Epidermal melanocyte (primary cell): Measurements from ENCODE around the gene ZBTB1.
A peak's percentile ranks its signal among the peaks of the same experiment; 100 is the strongest.
"Not testable (repeated sequence)": the region's sequence is repeated elsewhere in the genome, so short reads cannot be mapped to it uniquely, and the experiment has no call there.

Source experiments
- DNase-seq: peaks from one replicate; pipeline ENCODE4 v3.0.0; 2011; ENCODE audit warnings: low spot score; ENCODE audit not compliant: insufficient read length

Gene ZBTB1

DNA sequence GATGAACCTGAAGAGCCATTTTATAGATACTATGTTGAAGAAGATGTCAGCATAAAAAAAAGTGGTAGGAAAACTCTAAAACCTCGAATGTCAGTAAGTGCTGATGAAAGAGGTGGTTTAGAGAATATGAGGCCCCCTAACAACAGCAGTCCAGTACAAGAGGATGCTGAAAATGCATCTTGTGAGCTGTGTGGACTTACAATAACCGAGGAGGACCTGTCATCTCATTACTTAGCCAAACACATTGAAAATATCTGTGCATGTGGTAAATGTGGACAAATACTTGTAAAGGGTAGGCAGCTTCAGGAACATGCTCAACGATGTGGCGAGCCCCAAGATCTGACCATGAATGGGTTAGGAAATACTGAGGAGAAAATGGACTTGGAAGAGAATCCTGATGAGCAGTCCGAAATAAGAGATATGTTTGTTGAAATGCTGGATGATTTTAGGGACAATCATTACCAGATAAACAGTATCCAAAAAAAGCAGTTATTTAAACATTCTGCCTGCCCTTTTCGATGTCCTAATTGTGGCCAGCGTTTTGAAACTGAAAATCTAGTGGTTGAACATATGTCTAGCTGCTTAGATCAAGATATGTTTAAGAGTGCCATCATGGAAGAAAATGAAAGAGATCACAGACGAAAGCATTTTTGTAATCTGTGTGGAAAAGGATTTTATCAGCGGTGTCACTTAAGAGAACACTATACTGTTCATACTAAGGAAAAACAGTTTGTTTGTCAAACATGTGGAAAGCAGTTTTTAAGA is 18.2 kb downstream of the ZBTB1 start:
- no peak for DNase-seq

DNA sequence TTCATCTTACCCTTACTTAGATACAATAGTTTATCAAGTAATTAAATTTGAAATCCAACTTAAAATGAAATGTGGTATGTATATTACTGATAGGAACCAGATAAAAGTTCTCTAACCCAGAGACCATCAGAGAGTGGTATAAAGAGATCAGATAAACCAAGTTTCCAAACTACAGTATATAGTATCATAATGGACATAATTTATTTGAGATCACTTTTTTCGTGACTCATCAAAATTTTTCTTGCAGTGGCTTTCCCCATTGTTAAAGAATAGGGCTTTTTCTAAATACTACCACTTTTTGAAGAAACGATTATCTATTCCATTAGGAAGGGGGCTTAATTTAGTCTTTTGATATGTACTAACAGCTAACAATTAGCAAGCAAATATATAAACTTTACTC is 20.8 kb downstream of the ZBTB1 start:
- DNase-seq: no peak

GRCh38 chr14:64531567-64531966 is 27.0 kb downstream of the ZBTB1 start:
- no peak for DNase-seq

DNA sequence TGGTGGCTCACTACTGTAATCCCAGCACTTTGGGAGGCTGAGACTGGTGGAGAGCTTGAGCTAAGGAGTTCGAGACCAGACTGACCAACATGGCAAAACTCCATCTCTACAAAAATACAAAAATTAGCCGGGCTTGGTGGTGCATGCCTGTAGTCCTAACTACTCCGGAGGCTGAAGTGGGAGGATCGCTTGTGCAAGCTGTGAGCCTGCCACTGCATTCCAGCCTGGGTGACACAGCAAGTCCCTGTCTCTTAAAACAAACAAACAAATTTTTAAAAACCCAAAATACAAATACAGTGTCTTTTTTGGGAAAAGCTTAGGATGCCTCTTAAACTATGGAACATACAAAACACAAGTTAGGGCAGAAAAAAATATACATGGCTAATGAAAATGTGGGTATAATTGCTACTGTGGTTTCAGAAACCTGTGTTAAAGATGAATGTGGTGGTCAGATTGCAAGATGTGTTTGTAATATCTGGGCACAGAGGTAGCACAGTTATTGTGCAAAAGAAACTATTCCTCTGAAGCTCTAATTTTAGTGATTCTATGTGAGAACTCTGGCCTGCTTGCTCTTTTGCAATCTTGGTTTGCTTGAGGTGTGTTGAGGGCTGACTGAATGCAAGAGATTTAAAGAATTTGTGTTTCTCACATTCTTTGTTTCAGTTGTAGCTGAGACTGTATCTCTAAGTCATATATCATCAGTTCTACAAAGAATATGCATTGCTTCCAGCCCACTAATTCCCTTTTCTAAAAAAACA is 32.1 kb downstream of the ZBTB1 start:
- DNase-seq: no peak

DNA sequence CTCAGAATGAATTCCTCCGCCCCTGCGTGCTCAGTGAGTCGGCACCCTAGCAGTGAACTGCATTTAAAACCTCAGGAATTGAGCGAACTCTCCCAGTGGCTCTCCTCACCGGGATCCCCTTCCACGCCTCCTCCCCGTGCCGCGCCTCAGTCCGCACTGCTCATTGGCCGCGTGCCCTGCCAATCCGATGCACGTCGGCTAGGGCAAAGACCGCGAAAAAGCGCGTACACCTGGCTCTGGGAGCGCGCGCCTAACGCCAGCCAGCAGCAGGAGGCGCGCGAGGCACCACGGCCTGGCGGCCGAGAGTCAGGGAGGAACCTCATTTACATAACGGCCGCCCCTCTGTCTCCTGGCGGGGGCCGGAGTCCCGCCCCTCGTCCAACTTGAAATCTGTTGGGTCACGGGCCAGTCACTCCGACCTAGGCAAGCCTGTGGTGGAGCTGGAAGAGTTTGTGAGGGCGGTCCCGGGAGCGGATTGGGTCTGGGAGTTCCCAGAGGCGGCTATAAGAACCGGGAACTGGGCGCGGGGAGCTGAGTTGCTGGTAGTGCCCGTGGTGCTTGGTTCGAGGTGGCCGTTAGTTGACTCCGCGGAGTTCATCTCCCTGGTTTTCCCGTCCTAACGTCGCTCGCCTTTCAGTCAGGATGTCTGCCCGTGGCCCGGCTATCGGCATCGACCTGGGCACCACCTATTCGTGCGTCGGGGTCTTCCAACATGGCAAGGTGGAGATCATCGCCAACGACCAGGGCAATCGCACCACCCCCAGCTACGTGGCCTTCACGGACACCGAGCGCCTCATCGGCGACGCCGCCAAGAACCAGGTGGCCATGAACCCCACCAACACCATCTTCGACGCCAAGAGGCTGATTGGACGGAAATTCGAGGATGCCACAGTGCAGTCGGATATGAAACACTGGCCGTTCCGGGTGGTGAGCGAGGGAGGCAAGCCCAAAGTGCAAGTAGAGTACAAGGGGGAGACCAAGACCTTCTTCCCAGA is 35.9 kb downstream of the ZBTB1 start, which contains the start of gene HSPA2:
TSS of gene HSPA2 (plus strand) at position 534 of the 995 bp plus-strand sequence. CDS start at position 643, 109 bp downstream.
- peak; percentile 96 for DNase-seq

DNA sequence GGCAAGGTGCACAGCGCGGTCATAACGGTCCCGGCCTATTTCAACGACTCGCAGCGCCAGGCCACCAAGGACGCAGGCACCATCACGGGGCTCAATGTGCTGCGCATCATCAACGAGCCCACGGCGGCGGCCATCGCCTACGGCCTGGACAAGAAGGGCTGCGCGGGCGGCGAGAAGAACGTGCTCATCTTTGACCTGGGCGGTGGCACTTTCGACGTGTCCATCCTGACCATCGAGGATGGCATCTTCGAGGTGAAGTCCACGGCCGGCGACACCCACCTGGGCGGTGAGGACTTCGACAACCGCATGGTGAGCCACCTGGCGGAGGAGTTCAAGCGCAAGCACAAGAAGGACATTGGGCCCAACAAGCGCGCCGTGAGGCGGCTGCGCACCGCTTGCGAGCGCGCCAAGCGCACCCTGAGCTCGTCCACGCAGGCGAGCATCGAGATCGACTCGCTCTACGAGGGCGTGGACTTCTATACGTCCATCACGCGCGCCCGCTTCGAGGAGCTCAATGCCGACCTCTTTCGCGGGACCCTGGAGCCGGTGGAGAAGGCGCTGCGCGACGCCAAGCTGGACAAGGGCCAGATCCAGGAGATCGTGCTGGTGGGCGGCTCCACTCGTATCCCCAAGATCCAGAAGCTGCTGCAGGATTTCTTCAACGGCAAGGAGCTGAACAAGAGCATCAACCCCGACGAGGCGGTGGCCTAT is 36.8 kb downstream of the ZBTB1 start:
- DNase-seq: no peak

DNA sequence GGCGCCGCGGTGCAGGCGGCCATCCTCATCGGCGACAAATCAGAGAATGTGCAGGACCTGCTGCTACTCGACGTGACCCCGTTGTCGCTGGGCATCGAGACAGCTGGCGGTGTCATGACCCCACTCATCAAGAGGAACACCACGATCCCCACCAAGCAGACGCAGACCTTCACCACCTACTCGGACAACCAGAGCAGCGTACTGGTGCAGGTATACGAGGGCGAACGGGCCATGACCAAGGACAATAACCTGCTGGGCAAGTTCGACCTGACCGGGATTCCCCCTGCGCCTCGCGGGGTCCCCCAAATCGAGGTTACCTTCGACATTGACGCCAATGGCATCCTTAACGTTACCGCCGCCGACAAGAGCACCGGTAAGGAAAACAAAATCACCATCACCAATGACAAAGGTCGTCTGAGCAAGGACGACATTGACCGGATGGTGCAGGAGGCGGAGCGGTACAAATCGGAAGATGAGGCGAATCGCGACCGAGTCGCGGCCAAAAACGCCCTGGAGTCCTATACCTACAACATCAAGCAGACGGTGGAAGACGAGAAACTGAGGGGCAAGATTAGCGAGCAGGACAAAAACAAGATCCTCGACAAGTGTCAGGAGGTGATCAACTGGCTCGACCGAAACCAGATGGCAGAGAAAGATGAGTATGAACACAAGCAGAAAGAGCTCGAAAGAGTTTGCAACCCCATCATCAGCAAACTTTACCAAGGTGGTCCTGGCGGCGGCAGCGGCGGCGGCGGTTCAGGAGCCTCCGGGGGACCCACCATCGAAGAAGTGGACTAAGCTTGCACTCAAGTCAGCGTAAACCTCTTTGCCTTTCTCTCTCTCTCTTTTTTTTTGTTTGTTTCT is 37.6 kb downstream of the ZBTB1 start:
- no peak for DNase-seq

GRCh38 chr14:64542836-64543201 is 38.2 kb downstream of the ZBTB1 start:
- no peak for DNase-seq

- no peak for DNase-seq
Observed at GRCh38 chr14:64544607-64545312, 40.2 kb downstream of the ZBTB1 start.

DNA sequence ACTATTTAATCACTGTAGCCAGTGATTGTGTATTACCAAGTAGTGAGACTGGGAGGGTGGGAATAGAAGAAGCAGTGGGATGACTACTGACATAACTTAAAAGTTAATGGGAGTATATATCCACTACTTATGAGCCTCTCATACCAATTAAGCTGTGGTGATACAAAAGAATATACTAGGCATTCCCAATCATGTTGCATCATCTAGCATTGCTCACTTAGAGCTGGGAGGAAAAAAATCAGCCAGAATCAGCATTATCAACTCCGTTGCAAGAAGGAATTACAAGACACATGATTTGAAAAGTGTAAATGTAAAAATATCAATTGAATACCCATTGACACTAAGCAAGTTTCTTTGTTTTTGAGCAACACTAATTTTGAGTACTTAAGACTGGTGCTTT is 44.4 kb downstream of the ZBTB1 start:
- no peak for DNase-seq

DNA sequence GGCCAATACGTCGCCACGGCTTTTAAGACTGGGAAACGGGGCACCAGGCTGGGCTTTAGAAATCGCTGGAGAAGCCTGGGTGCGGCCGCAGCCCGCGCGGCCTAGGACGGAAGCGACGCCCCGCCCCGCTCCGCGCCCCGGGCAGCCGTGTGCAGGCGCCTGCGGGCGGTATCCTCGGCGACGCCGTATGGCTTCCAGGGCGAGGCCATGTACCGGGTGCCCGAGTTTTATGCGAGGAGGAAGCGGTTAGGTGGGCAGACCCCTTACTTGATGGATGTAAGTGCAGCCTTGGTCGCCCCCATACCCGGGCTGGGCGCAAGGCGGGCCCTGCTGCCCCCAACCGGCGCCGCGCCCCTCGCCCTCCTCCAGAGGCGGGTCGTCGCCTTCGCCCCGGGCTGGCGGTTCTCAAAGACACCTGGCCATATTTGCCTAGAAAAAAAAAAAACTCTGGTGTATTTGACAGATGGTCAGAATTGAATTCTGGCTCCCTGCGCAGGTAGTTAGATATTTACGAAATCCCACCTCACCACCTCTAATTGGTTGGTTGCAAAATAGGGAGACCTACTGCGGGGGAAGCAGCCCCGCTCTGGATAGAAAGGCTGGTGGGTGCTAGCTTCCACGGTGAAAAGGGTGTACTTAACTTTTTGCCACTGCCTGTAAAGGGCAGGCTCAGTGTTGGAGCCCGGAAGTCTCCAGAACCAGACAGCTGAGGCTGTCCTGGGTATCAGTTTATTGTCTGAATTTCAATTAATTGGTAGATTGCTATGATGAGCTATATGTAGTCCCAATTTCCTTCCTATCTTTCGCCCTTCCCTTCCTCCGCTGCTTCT is 45.4 kb downstream of the ZBTB1 start, which contains the start of gene PPP1R36:
TSS of gene PPP1R36 (plus strand) at position 171 of the 830 bp plus-strand sequence. CDS start at position 208, 37 bp downstream.
- DNase-seq: no peak

GRCh38 chr14:64550621-64551333 is 46.2 kb downstream of the ZBTB1 start:
- no peak for DNase-seq

DNA sequence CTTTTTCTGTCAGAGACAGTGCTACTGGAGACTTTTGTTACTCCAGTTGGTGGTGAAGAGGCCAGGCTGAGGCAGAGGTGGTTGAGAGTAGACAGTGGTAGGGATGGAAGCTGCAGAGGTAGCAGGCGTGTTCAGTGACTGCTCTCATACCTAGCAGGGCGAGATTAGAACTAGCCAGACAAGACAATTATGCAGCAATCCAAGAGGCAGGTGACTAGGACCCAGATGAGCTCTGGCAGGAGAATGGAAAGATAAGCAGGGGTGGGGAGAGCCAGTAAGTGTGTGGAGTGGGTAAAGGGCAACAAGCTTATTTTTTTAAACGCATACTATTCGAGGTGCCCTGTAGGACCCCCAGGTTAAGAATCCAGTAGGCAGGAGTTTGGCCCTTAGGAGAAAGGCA is 50.0 kb downstream of the ZBTB1 start:
- no peak for DNase-seq

GRCh38 chr14:64556526-64556925 is 52.0 kb downstream of the ZBTB1 start:
- no peak for DNase-seq

- not testable (repeated sequence) for DNase-seq
Observed at GRCh38 chr14:64558216-64558615, 53.6 kb downstream of the ZBTB1 start.

DNA sequence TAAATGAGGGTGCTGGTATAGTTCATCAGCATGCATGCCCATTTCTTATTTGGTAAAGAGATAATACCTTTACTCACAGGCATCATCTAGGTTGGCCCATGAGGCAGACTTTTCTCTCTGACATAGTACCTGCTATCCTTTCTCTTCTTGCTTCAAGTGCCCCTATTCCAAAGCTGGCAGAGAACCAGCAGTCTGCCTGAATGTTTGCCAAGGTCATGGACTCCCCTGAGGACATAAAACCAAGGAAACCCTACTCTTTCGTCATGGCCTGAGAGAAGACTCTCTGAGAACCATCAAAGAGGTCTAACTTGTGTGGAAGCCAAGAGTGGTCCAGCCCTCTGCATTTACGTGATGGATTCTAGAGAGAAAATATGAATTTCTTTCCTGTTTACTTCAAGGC is 57.1 kb downstream of the ZBTB1 start:
- DNase-seq: no peak

DNA sequence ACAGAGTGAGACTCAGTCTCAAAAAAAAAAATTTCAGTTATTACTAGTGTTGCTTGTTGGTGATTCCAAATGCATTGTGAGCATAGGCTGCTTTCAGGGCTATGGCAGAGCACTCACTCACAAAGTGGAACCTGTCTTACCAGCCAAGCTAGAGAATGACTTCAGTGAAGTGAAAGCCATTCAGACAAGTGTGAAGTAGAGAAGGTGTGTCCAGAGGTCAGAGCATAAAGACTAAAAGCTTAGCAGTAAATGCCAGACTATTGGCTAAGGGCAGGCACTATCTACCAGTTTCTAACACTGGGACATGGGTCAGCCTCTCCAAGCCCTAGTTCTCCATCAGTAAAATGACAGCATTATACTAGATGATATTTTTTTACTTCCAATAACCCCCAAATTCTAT is 57.9 kb downstream of the ZBTB1 start:
- DNase-seq: no peak

DNA sequence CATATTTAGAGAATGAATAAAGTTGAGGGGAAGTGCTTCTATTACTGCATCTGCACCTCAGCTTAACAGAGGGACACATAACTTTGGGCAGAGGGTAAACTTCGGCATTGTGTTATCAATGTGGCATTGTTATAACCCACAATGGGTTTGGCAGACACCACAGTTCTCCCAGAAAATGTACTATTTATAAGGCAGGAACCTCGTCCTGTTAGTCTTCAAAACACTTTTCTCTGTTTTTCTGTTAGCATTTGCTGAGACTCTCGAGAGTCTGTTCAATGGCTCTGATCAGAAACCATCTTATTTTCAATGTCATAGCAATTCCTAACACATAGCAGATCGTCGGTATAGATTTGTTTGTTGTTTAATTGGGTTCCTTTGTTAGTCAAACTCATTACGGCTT is 59.1 kb downstream of the ZBTB1 start:
- DNase-seq: no peak
